Transverse colon (tissue), 4 donors: Measurements from ENCODE around the gene SSBP2.

Source experiments
- CTCF ChIP-seq, 5 experiments: fragments of 200-600 bp in 3 of 5; fragments of 450-650 bp in 2 of 5; sonication (generic) in 3 of 5; IDR thresholded peaks; 1 replicate in 2 of 5; 2 replicates in 3 of 5; pipeline ENCODE4 v1.5.1; 2016 to 2017; ENCODE audit warnings: antibody characterized with exemption in 5 of 5, inconsistent platforms in 3 of 5, mild to moderate bottlenecking in 2 of 5, moderate library complexity in 1 of 5
- POLR2AphosphoS5 ChIP-seq, 3 donors: sonication (generic); formaldehyde crosslinking; IDR thresholded peaks; one replicate each; pipeline ENCODE4 v1.6.1; 2016; ENCODE audit warnings: antibody characterized with exemption in 3 of 3

GRCh38 chr5:81365541-81365940 lies 385.4 kb downstream of the SSBP2 start:
- TF ChIP-seq CTCF (IDR thresholded peaks at IDR 0.05), result no peak
- TF ChIP-seq POLR2AphosphoS5 (IDR thresholded peaks at IDR 0.05), result no peak
